WTC11 (cell line): ENCODE data around the gene RP2. TPM values are rescaled to one million over a fixed set of nuclear protein-coding genes. Genes with fewer than 3 reads are reported as not detected.

Source experiments
- ATAC-seq: fragments of 200-7000 bp; cut with Tn5 transposase; 2 replicates; pipeline ENCODE4 v1.10.0; 2021; ENCODE audit warnings: mild to moderate bottlenecking, moderate library complexity
- CTCF ChIA-PET: fragments of 300-600 bp; sonication (Branson Sonifier 250); formaldehyde crosslinking; loops from one replicate; lab custom pipeline; 2021; ENCODE audit warnings: antibody characterized with exemption; lab: Charles Lee
- POLR2A ChIA-PET: fragments of 350-600 bp; sonication (Branson Sonifier 250); formaldehyde crosslinking; loops from one replicate; lab custom pipeline; 2021; ENCODE audit warnings: antibody characterized with exemption; lab: Charles Lee
- DNase-seq: peaks from one replicate; pipeline ENCODE4 v3.0.0; 2021; ENCODE audit warnings: low spot score
- H3K27ac Mint-ChIP-seq: 2 replicates; pipeline ENCODE4 v1.8.0; 2021; ENCODE audit warnings: mixed read lengths
- H3K27me3 Mint-ChIP-seq: 2 replicates; pipeline ENCODE4 v1.8.0; 2021; ENCODE audit warnings: low read depth, mild to moderate bottlenecking, moderate library complexity, mixed read lengths
- H3K36me3 Mint-ChIP-seq: 2 replicates; pipeline ENCODE4 v1.8.0; 2021; ENCODE audit warnings: mixed read lengths
- H3K4me1 Mint-ChIP-seq: 2 replicates; pipeline ENCODE4 v1.8.0; 2022; ENCODE audit warnings: mixed read lengths
- H3K4me3 Mint-ChIP-seq: 2 replicates; pipeline ENCODE4 v1.8.0; 2021; ENCODE audit warnings: mild to moderate bottlenecking, moderate library complexity, mixed read lengths
- H3K9me3 Mint-ChIP-seq: 2 replicates; pipeline ENCODE4 v1.8.0; 2021; ENCODE audit warnings: mixed read lengths
- E2F5 ChIP-seq: sonication (generic); formaldehyde crosslinking; IDR thresholded peaks from 2 replicates; pipeline ENCODE4 v1.8.1; 2022; ENCODE audit warnings: mild to moderate bottlenecking, moderate library complexity, missing genetic modification reagents
- FOXK1 ChIP-seq: sonication (generic); formaldehyde crosslinking; IDR thresholded peaks from 2 replicates; pipeline ENCODE4 v1.8.0; 2022; ENCODE audit warnings: mild to moderate bottlenecking, moderate library complexity, missing genetic modification reagents
- GRHL2 ChIP-seq: fragments of 250-450 bp; sonication (Bioruptor Pico); IDR thresholded peaks from 2 replicates; pipeline ENCODE4 v1.8.0; 2022; ENCODE audit warnings: mild to moderate bottlenecking, moderate library complexity; ENCODE audit not compliant: insufficient replicate concordance, severe bottlenecking
- GTF2I ChIP-seq: fragments of 250-450 bp; sonication (Bioruptor Pico); conservative IDR thresholded peaks from 2 replicates; pipeline ENCODE4 v1.4.0; 2021; ENCODE audit warnings: mild to moderate bottlenecking
- IRF2 ChIP-seq: sonication (generic); formaldehyde crosslinking; IDR thresholded peaks from 2 replicates; pipeline ENCODE4 v1.8.0; 2022; ENCODE audit warnings: low read depth, missing genetic modification reagents, borderline replicate concordance
- JAZF1 ChIP-seq: fragments of 250-450 bp; sonication (Bioruptor Pico); IDR thresholded peaks from 2 replicates; pipeline ENCODE4 v1.9.0; 2021; ENCODE audit warnings: moderate library complexity, mild to moderate bottlenecking, inconsistent platforms
- TCF7 ChIP-seq: sonication (generic); formaldehyde crosslinking; IDR thresholded peaks from 2 replicates; pipeline ENCODE4 v1.8.0; 2022; ENCODE audit warnings: mild to moderate bottlenecking, low read depth, missing genetic modification reagents, moderate library complexity
- TEAD1 ChIP-seq: sonication (generic); formaldehyde crosslinking; IDR thresholded peaks from 2 replicates; pipeline ENCODE4 v1.8.0; 2022; ENCODE audit warnings: mild to moderate bottlenecking, missing genetic modification reagents
- TEAD4 ChIP-seq: sonication (generic); formaldehyde crosslinking; IDR thresholded peaks from 2 replicates; pipeline ENCODE4 v1.8.0; 2022; ENCODE audit warnings: mild to moderate bottlenecking, missing genetic modification reagents
- USF2 ChIP-seq: sonication (generic); formaldehyde crosslinking; IDR thresholded peaks from 2 replicates; pipeline ENCODE4 v1.8.1; 2023; ENCODE audit warnings: mild to moderate bottlenecking, missing genetic modification reagents, moderate library complexity
- ZNF512 ChIP-seq: sonication (generic); formaldehyde crosslinking; IDR thresholded peaks from 2 replicates; pipeline ENCODE4 v1.8.1; 2022; ENCODE audit warnings: missing genetic modification reagents, borderline replicate concordance
- total RNA-seq: library from RNA; stranded (reverse); gene quantifications from 3 replicates; pipeline ENCODE4 v1.2.3, GENCODE V29; 2021
- TF ChIP-seq, protein P1 (sequence below): sonication (generic); formaldehyde crosslinking; conservative IDR thresholded peaks from 2 replicates; pipeline ENCODE4 v1.8.1; 2022; ENCODE audit warnings: mild to moderate bottlenecking, missing genetic modification reagents
- TF ChIP-seq, protein P2 (sequence below): sonication (generic); formaldehyde crosslinking; IDR thresholded peaks from 2 replicates; pipeline ENCODE4 v1.8.1; 2022; ENCODE audit warnings: low read depth, missing genetic modification reagents, borderline replicate concordance
- TF ChIP-seq, protein P3 (sequence below): fragments of 250-450 bp; sonication (Bioruptor Pico); conservative IDR thresholded peaks from 2 replicates; pipeline ENCODE4 v1.9.0; 2021; ENCODE audit warnings: mild to moderate bottlenecking

Gene RP2
- total RNA-seq, 1 experiment from 2014 or later: 6.9 TPM

DNA sequence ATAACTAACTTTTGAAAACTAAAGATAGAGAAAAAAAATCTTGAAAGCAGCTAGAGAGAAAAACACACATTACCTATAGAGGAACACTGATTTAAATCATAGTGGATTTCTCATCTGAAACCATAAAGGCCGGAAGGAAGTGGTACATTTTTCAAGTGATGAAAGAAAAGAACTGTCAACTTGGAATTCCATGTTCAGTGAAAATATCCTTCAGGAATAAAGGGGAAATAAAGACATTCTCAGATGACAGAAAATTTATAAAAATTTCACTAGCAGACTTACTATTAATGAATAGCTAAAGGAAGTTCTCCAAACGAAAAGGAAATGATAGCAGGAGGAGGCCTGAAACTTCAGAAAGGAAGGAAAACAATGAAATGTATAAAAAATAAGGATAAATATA is 67.8 kb downstream of the RP2 start:
- POLR2A ChIA-PET: no interaction called here
- Mint-ChIP-seq H3K27me3 (no peaks in the 10 kb centered on the region; the same call in 1 of the 2 replicates), H3K4me1 (peaks cover 5% of the 10 kb centered on the region; the same call in 1 of the 2 replicates), H3K27ac (no peak overlapping the region), H3K4me3 (no peak overlapping the region), H3K36me3 (no peaks in the 10 kb centered on the region), H3K9me3 (no peaks in the 10 kb centered on the region)
- TF ChIP-seq IRF2 (CRISPR knock-in tag) (no peak), TCF7 (CRISPR knock-in tag) (no peak), TEAD4 (CRISPR knock-in tag) (no peak)
- TF ChIP-seq, protein P1, sequence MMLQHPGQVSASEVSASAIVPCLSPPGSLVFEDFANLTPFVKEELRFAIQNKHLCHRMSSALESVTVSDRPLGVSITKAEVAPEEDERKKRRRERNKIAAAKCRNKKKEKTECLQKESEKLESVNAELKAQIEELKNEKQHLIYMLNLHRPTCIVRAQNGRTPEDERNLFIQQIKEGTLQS (CRISPR knock-in tag): no peak
- CTCF ChIA-PET: interaction anchor here (1.2 to 1.9 kb wide), 3 partner anchors 68 to 185 kb away, joined by 3 to 10 read pairs (median 7); partner anchors contain the start of gene RP2
- no peak for DNase-seq
- no peak for ATAC-seq

- DNase-seq: no peak
- ATAC-seq: no peak
- TF ChIP-seq GTF2I (CRISPR knock-in tag) (no peak), USF2 (CRISPR knock-in tag) (no peak), E2F5 (no peak), ZNF512 (CRISPR knock-in tag) (no peak), FOXK1 (no peak), JAZF1 (no peak), TEAD1 (CRISPR knock-in tag) (no peak), GRHL2 (CRISPR knock-in tag) (no peak)
- TF ChIP-seq, protein P2, sequence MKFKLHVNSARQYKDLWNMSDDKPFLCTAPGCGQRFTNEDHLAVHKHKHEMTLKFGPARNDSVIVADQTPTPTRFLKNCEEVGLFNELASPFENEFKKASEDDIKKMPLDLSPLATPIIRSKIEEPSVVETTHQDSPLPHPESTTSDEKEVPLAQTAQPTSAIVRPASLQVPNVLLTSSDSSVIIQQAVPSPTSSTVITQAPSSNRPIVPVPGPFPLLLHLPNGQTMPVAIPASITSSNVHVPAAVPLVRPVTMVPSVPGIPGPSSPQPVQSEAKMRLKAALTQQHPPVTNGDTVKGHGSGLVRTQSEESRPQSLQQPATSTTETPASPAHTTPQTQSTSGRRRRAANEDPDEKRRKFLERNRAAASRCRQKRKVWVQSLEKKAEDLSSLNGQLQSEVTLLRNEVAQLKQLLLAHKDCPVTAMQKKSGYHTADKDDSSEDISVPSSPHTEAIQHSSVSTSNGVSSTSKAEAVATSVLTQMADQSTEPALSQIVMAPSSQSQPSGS (CRISPR knock-in tag): no peak
- TF ChIP-seq, protein P1 (CRISPR knock-in tag): no peak
- TF ChIP-seq, protein P3, sequence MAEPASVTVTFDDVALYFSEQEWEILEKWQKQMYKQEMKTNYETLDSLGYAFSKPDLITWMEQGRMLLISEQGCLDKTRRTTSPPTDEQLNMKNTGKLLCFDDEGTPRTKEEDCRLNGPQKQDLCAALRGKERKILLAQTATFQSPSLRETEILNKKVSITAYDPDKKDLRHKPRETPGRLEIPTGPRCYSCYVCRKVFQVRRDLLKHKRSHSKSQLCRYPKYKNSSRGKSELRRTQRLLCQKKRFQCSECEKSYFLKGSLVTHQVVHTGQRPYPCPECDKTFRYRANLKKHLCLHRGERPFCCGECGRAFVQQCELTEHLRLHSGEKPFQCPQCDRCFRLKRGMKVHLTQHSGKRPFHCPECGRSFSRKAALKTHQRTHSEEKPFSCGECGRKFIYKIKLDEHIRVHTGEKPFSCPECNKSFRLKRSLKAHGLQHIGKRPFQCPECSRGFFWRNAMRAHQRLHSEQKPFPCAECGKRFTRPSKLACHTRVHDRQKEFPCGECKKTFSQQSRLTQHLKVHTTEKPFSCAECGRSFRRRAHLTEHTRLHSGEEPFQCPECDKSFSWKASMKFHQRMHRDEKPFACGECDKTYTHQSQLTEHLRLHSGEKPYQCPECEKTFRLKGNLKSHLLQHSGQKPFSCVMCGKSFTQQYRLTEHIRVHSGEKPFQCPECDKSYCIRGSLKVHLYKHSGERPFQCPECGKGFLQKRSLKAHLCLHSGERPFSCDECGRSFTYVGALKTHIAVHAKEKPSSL (CRISPR knock-in tag): no peak
- H3K9me3 Mint-ChIP-seq: no peaks in the 10 kb centered on the region
- H3K27me3 Mint-ChIP-seq: peaks cover 5% of the 10 kb centered on the region; the same call in 1 of the 2 replicates
- peaks cover 17% of the 10 kb centered on the region for H3K4me1 Mint-ChIP-seq
- no peak overlapping the region for H3K4me3 Mint-ChIP-seq
- ChIA-PET POLR2A (no interaction called here), CTCF (no interaction called here)
- no peak overlapping the region for H3K27ac Mint-ChIP-seq
- H3K36me3 Mint-ChIP-seq: no peaks in the 10 kb centered on the region
These were observed 73.6 kb downstream of the RP2 start for GRCh38 chrX:46910415-46910814.
